HG03442 (cell line): Measurements from ENCODE around the gene SH3RF3.

ENCODE experiments used
- ATAC-seq: cut with Tn5 transposase; IDR thresholded peaks from one replicate; pipeline ENCODE4 v1.9.1; 2021; ENCODE audit warnings: mild to moderate bottlenecking, moderate library complexity; ENCODE audit not compliant: unreplicated experiment

SH3RF3 gene

GRCh38 chr2:109480486-109481195, 351.6 kb downstream of the SH3RF3 start:
- no peak for ATAC-seq

- ATAC-seq = no peak
Observed at GRCh38 chr2:109481196-109481555, 352.2 kb downstream of the SH3RF3 start.

GRCh38 chr2:109481599-109481998, 352.6 kb downstream of the SH3RF3 start:
- ATAC-seq = no peak

- ATAC-seq = no peak
Observed at GRCh38 chr2:109482361-109482861, 353.4 kb downstream of the SH3RF3 start.

- no peak for ATAC-seq
Observed at GRCh38 chr2:109486711-109487535, 357.9 kb downstream of the SH3RF3 start.

- ATAC-seq = no peak
Observed at GRCh38 chr2:109487536-109487869, 358.5 kb downstream of the SH3RF3 start.

- ATAC-seq = no peak
Observed at GRCh38 chr2:109487871-109488655, 359.1 kb downstream of the SH3RF3 start.

- ATAC-seq = no peak
Observed at GRCh38 chr2:109489296-109489695, 360.3 kb downstream of the SH3RF3 start.

- ATAC-seq = no peak
Observed at GRCh38 chr2:109493176-109493935, 364.4 kb downstream of the SH3RF3 start.

GRCh38 chr2:109494351-109494750, 365.3 kb downstream of the SH3RF3 start:
- no peak for ATAC-seq

- no peak for ATAC-seq
Observed at GRCh38 chr2:109497463-109497862, 368.5 kb downstream of the SH3RF3 start.

- ATAC-seq = no peak
Observed at GRCh38 chr2:109497911-109498870, 369.2 kb downstream of the SH3RF3 start.

- ATAC-seq = no peak
Observed at GRCh38 chr2:109498906-109499305, 369.9 kb downstream of the SH3RF3 start.

- no peak for ATAC-seq
Observed at GRCh38 chr2:109499566-109499965, 370.6 kb downstream of the SH3RF3 start.

GRCh38 chr2:109500910-109501309, 371.9 kb downstream of the SH3RF3 start:
- no peak for ATAC-seq

GRCh38 chr2:109501461-109501860, 372.5 kb downstream of the SH3RF3 start:
- no peak for ATAC-seq

- ATAC-seq = no peak
Observed at GRCh38 chr2:109503191-109503590, 374.2 kb downstream of the SH3RF3 start.

GRCh38 chr2:109507217-109507616, 378.2 kb downstream of the SH3RF3 start:
- ATAC-seq = no peak

GRCh38 chr2:109507828-109508227, 378.8 kb downstream of the SH3RF3 start:
- no peak for ATAC-seq

GRCh38 chr2:109508556-109508955, 379.6 kb downstream of the SH3RF3 start:
- ATAC-seq = no peak
